ENCODE results near the gene RXFP3. TPM values are rescaled to one million over a fixed set of nuclear protein-coding genes. Genes with fewer than 3 reads are reported as not detected.

RXFP3 gene
- total and polyA plus RNA-seq, 2 of the 8 experiments (the other 6 are each of a cell fraction or from before 2014, with no cell fraction given) = 0.15 TPM; not detected in 1

GRCh38 chr5:33980030-33980429 is 43.8 kb downstream of the RXFP3 start:
- peaks cover 0 to 1% of the 10 kb centered on the region in 2 experiments; a peak in 1 of 4 replicates for H3K9me3 ChIP-seq (ENCODE audit: insufficient read depth in 2 of 2, low read depth in 1 of 2, low read length in 1 of 2)
- TF ChIP-seq POLR2AphosphoS5 (IDR thresholded peaks at IDR 0.05; ENCODE audit: low read depth, low read length) (no peak), RFX5 (IDR thresholded peaks at IDR 0.05; ENCODE audit: borderline replicate concordance, low read depth, low read length) (no peak), CHD2 (IDR thresholded peaks at IDR 0.05; ENCODE audit: low read length) (no peak), TAF7 (optimal IDR thresholded peaks at IDR 0.05; ENCODE audit: borderline replicate concordance, low read depth, low read length) (no peak), TBP (IDR thresholded peaks at IDR 0.05; ENCODE audit: low read depth, low read length) (no peak), SUZ12 (IDR thresholded peaks at IDR 0.05; ENCODE audit: low read length) (no peak), KDM1A (IDR thresholded peaks at IDR 0.05; ENCODE audit: borderline replicate concordance, low read length) (no peak), RAD21 (IDR thresholded peaks at IDR 0.05 in 1 of 2, conservative IDR thresholded peaks at IDR 0.05 in 1 of 2; ENCODE audit: low read depth in 2 of 2, low read length in 2 of 2) (no peak), SIN3A (conservative IDR thresholded peaks at IDR 0.05 in 1 of 2, IDR thresholded peaks at IDR 0.05 in 1 of 2; ENCODE audit: low read depth in 1 of 2, low read length in 2 of 2) (no peak), ATF2 (IDR thresholded peaks at IDR 0.05; ENCODE audit: low read length) (no peak), RBBP5 (IDR thresholded peaks at IDR 0.05; ENCODE audit: borderline replicate concordance, low read depth, low read length) (no peak), TEAD4 (IDR thresholded peaks at IDR 0.05; ENCODE audit: low read depth, low read length) (no peak)

More at GRCh38 chr5:33980030-33980429, 43.8 kb downstream of the RXFP3 start:
- no peak overlapping the region for H2BK12ac ChIP-seq (ENCODE audit: low read depth, low read length)
- H3K23me2 ChIP-seq (ENCODE audit: low read depth, low read length) = peaks cover 2% of the 10 kb centered on the region
- ChIA-PET CTCF (ENCODE audit: partially characterized antibody) (interaction anchor here (1.7 to 2.7 kb wide), 2 partner anchors 13 to 17 kb away, joined by 5 to 12 read pairs; no protein-coding TSS in a partner anchor), POLR2A (ENCODE audit: partially characterized antibody) (interaction anchor here (2.3 kb wide), 1 partner anchor 10 kb away, joined by 6 read pairs; no protein-coding TSS in a partner anchor)
- no peak overlapping the region for H3K4ac ChIP-seq (replicated peaks; ENCODE audit: insufficient read length, low read depth, low read length)
- no peak overlapping the region for H3K23ac ChIP-seq (ENCODE audit: insufficient read length)
- H4K20me1 ChIP-seq (replicated peaks in 1 of 2; ENCODE audit: control insufficient read depth in 1 of 2, insufficient read depth in 2 of 2, low read length in 2 of 2) = no peaks in the 10 kb centered on the region
- DNase-seq (ENCODE audit: low read depth in 1 of 2, low spot score in 2 of 2) (no peak), FAIRE-seq (no peak)
- H2BK15ac ChIP-seq (ENCODE audit: low read length) = no peak overlapping the region
- no peaks in the 10 kb centered on the region for H3K27me3 ChIP-seq (replicated peaks in 1 of 4; ENCODE audit: control insufficient read depth in 3 of 4, extremely low read depth in 1 of 4, insufficient read depth in 3 of 4, low read length in 3 of 4)
- H3K18ac ChIP-seq (ENCODE audit: extremely low read depth, low read length) = no peak overlapping the region; the same call in 1 of the 2 replicates
- no peak overlapping the region for H2AK5ac ChIP-seq (ENCODE audit: low read depth, low read length)
- H2AFZ ChIP-seq (ENCODE audit: low read length) = no peak overlapping the region
- no peak overlapping the region for H4K91ac ChIP-seq (replicated peaks; ENCODE audit: insufficient read length, low read length)
- peaks cover 0 to 18% (median 6%) of the 10 kb centered on the region in 4 experiments; a peak in 3 of 7 replicates for H3K4me1 ChIP-seq (replicated peaks in 1 of 4; ENCODE audit: control insufficient read depth in 3 of 4, insufficient read depth in 4 of 4, low read length in 3 of 4)
- H3K27ac ChIP-seq (ENCODE audit: low read depth, low read length) = no peak overlapping the region
- no peak overlapping the region for H2BK5ac ChIP-seq (ENCODE audit: low read depth, low read length)
- H2BK120ac ChIP-seq (replicated peaks; ENCODE audit: low read depth, low read length) = no peak overlapping the region
- H3K79me2 ChIP-seq (ENCODE audit: control insufficient read depth in 1 of 2, insufficient read depth in 2 of 2, low read length in 2 of 2) = no peaks in the 10 kb centered on the region
- no peak overlapping the region for H4K5ac ChIP-seq (ENCODE audit: insufficient read length, low read depth, low read length)
- H3K4me2 ChIP-seq (ENCODE audit: insufficient read depth in 1 of 2, low read depth in 2 of 2, low read length in 2 of 2) = no peak overlapping the region
- H3K56ac ChIP-seq (replicated peaks; ENCODE audit: insufficient read length, low read depth, low read length) = no peak overlapping the region
- H3K4me3 ChIP-seq (ENCODE audit: extremely low read depth in 1 of 4, insufficient read depth in 2 of 4, low read depth in 3 of 4, low read length in 4 of 4) = no peak overlapping the region
- no peaks in the 10 kb centered on the region for H3K79me1 ChIP-seq (ENCODE audit: low read depth, low read length)
- H3K36me3 ChIP-seq (ENCODE audit: control insufficient read depth in 2 of 4, insufficient read depth in 4 of 4, low read length in 3 of 4) = no peaks in the 10 kb centered on the region; a peak in 1 of 8 replicates
- no peak overlapping the region for H3K14ac ChIP-seq (ENCODE audit: insufficient read length)
- no peak overlapping the region for H3K9ac ChIP-seq (replicated peaks in 1 of 4; ENCODE audit: extremely low read depth in 1 of 4, low read depth in 3 of 4, low read length in 3 of 4)
- H4K8ac ChIP-seq (ENCODE audit: extremely low read depth, insufficient read depth, low read length) = no peak overlapping the region
- 85% methylated on average over 3 of the region's 3 CpGs; no CpG with 5 or more reads in 1 of the 2 experiments for WGBS, 2 experiments (ENCODE audit: extremely low coverage in 1 of 2, insufficient coverage in 1 of 2, insufficient read length in 1 of 2, insufficient replicate concordance in 2 of 2, low coverage in 1 of 2, low lambda C conversion rate in 2 of 2, missing lambda C conversion rate in 1 of 2)
- no peak overlapping the region for H2BK20ac ChIP-seq (ENCODE audit: low read length)
